GM18868 (cell line): ENCODE results near the gene NODAL.
"Not testable (repeated sequence)": the region's sequence is repeated elsewhere in the genome, so short reads cannot be mapped to it uniquely, and the experiment has no call there.

Experiments used
- ATAC-seq: cut with Tn5 transposase; IDR thresholded peaks from one replicate; pipeline ENCODE4 v1.9.1; 2021; ENCODE audit warnings: mild to moderate bottlenecking, moderate library complexity; ENCODE audit not compliant: unreplicated experiment

NODAL gene

DNA sequence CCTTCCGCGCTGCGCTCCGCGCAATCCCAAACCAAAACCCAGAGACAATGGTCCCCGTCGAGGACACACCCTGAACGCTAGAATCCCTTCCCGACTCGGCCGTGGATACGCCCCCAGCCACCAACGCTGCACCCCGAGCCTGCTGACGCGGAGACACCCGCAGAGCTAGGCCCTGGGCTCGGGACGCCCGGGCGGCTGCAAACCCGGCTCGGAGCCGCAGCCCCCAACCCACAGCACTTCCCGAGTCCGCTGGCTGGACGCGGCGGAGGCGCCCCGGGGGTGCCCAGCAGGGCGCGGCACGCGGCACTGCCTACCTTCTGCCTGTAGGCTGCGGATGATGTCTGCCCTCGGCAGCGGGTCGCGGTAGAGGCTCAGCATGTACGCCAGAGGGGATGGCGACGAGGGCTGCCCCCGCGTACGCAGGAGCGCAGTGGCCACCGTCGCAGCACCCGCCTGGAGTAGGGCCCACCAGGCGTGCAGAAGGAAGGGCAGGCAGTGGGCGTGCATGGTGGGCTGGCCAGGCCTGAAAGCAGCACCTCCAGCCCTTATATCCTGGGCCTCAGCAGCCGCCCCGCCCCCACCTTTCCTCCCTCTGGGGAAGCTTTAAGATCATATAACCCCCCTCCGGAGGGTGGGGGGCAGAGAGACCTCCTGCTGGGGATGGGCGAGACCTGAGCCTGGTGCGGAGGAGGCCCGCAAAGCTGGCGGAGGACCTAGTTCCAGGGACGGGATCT, at the start of gene NODAL:
Gene NODAL (minus strand): TSS at position 521 of the 734 bp plus-strand sequence. CDS start 14 bp downstream, at position 507.
- no peak for ATAC-seq

DNA sequence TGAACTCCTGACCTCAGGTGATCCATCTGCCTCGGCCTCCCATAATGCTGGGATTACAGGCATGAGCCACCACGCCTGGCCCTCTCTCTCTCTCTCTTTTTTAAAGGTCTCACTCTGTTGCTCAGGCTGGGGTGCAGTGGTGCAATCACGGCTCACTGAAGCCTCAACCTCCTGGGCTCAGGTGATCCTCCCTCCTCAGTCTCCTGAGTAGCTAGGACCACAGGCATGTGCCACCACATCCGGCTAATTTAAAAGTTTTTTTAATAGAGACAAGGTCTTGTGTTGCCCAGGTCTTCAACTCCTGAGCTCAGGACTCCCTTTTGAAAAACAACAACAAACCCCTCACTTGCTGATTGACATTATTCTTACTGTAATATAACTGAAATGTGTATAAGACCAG, 48.7 kb upstream of the NODAL start:
- no peak for ATAC-seq

DNA sequence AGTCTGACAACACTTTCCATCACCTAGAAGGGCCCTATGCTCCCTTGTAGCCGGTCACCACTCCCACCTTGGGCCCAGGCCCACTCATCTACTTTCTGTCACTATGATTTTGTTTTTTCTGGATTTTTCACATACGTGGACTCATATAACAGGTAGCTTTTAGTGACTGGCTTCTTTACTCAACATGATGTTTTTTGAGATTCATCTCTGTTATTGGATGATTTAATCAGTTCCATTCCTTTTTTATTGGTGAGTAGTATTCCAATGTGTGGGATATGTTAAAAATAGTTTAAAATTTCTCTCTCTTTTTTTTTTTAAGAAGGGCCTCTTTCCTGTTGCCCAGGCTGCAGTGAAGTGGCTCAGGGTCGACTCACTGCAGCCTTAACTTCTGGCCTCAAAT, 46.3 kb upstream of the NODAL start:
- ATAC-seq, result no peak

DNA sequence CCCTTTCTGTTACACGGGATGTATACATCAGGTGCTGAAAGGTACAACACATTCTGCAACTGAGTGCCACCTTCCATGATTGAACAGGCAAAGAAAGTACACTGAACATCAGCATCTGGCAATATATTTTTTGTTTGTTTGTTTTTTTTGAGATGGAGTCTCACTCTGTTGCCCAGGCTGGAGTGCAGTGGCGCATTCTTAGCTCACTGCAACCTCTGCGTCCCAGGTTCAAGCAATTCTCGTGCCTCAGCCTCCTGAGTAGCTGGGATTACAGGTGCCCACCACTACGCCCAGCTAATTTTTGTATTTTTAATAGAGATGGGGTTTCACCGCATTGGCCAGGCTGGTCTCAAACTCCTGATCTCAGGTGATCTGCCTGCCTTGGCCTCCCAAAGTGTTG, 42.4 kb upstream of the NODAL start:
- ATAC-seq, result not testable (repeated sequence)

DNA sequence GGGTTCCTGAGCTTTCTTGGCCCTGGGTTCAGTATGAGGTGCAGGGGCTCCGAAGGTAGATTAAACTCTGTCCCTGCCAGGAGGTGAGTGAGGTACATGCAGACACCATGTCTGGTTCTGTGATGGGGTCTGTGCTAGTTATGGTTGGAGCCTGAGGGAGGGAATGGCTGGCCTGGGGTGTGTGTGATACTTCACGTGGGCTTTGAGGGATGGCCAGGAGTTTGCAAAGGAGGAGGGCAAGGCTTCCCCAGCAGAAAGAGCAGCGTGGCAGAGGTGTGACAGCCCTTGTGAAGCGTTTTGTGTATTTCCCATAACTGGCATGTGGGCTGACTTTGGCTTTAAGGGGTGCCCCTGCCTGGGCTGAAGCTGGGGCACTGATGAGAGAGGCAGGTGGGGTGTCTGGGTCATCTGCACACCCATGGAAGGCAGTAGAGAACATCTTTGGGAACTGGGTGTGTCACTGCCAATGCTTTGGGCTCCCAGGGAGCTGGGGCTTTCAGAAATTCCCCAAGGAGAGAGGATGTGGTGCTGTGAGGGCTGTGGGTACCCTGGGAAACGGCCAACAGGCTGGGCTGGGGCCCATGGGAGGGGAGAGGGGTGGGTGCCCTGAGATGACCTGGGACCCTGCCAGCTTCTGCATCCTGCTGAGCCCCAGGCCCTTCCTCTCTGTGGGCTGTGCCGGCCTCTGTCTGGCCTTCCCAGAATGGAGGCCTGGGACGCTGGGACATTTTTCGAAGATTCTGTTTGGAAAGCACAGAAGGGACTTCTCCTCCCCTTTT, 41.7 kb upstream of the NODAL start:
- ATAC-seq, result no peak

DNA sequence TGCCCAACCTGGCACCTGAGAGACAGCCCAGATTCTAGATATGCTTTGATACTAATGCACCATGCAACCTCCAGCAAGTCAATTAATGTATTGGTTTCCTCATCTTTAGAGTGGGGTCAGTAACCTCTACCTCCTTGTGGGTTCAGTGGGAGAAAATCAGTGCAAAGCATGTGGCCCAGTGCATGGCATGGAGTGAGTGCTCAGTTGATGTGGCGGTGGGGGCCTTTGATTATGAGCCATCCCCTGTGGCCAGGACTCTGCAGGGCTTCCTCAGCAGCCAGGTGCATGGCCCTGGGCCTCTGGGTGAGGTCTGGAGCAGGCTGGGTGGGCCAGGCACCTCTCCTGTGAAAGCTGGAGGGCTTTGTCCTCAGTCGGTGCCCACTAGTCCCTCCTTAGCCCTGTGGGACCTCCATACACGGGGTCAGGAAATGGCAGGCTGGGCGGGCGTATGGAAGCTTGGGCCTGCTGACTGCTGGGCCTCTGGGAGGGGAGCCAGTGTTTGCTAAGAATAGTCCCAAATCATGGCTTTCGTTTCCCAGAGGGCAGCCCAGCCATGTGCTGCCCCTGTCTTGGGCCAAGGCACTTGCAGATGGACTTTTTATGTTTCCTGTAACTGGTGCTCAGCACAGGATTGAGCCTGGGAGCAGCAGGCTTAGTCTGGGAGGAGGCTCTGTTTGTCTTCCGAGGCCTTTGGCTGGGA, 40.5 kb upstream of the NODAL start:
- no peak for ATAC-seq

DNA sequence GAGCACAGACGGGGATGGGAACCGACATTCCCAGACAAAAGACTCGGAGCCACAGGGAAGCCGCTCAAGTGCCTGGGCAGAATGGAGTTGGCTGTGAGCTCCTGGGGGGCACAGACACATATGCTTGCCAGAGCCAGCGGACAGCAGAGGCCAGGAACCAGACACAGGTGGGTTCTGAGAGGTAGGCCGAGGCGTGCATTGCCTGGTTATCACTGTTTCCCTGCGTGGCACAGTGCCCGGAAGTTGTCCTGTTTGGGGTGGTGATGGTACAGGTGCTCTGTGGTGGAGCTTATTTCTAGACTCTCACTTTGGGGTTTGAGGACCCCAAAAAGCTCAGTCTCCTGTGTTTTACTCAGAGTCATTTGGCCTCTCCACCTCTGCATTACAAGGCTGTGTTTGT, 39.6 kb upstream of the NODAL start:
- no peak for ATAC-seq

DNA sequence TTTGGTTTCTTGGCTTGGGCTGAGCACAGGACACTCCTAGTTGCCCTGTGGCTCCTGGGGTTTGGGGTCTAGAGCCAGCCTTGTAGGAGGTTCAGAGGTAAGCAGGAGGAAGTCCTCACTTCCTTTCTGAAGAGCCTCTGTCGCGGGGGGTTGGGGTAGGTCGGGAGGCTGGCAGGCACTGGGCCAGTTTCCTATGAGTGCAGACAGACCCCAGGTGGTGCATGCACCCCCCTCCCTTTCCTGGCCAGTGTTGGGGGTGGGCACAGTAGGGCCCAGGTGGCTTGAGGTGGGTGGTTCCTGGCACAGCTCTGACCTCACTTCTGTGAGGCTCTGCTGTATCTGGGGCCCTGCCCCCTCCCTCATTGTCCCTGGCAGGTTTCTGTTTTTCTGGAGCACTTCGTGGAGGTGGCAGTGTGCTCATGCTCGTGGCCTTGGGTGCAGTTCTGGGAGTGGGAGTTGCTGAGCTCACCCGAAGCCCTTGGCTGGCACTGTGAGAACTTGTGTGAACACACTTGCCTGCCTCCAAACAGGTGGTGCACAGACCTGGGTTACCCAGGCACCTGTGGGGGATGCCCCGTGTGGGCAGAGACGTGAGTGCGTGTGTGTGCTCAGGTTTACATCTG, 38.9 kb upstream of the NODAL start:
- no peak for ATAC-seq

DNA sequence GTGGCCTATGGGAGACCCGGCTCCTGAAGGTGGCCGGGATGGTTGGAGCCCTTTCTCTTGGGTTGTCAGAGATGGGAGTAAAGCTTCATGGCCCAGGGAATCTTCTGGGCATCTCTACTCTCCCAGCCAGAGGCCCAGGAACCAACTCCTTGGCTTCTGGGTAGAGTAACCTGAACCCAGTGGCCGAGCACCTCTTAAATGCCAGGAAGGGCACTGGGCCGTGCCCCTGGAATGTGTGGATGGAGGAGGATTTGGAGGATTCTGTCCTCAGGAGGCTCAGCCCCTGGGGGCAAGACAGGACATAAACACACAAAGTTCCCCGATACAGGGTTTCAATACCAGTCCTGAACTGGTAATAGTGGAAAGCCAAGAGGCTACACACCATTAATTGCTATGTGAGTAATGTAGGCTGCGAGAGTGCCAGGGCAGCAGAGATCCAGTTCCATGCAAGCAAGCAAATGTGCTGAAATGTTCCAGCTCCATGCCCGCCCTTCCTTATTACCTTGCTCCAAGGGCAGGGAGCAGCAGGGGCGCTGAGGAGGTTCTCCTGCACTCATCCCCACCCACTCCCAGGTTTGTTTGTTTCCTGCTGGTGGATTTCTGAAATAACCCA, 38.3 kb upstream of the NODAL start:
- no peak for ATAC-seq

DNA sequence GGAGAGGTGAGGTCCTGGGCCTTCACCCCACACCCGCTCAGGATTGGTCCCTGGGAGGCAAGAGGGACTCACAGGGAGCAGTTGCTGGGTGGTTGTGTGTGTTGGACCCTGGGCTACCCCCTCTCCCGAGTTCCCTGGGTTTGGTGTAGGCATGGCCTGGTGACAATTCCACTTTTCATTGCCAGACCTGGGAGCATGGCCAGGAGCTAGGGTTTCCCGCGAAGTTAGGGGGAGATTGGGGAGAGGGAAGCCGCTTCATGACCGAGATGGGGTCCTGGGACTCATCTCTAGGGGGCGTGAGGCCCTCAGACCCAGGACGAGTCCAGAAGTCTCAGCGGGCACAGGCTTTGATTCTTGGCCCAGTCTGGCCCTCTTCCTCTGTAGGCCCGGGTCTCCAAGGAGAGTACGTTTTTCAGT, 37.7 kb upstream of the NODAL start:
- no peak for ATAC-seq

DNA sequence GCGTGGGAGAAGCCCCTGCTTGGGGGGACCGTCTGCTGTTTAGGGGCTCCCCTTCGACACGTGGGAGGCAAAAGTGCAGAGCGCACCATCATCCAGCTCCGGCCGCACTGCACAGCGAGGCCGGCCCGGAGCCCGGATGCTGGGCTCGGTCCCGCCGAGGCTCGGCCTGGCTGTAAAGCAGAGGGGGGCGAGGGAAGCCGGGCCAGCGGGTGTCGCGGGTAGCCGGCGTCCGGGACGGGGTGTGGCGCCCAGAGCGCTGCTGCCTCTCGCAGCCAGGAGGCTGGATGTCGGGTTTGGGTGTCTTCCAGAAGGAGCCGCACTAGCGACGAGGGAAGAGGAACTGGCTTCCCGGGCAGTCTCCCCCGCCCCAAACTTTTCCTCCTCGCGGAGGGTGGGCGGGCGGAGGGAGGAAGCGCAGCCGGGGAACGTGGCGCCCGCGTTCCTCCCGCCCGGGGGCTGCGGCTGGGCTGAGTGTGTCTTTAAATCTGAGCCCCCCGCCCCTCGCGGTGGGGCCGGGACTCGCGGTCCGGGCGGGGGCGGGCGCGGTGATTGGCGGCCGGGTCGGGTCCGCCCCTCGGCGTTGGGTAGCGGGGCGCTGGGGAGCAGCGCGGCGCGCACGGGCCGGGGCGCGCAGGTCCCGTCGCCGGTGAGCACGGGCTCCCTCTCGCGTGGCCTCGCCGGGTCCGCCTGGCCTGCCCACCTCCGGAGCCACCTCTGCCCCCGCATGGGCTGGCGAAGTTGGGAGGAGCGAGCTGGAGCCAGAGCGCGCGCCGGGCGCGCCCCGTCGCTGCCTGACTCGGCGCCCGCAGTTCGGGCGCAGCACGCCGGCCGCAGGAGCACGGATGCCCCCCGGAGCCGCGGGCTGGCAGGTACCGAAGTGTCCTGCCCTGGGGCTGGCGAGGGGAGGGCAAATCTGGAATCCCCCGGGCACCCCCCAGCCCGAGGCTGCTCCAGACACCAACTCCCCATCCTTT, 37.0 kb upstream of the NODAL start, which contains the start of gene PALD1:
Gene PALD1 (plus strand): TSS at position 577 of the 974 bp plus-strand sequence. CDS start 47,185 bp downstream, outside the sequence.
- peak; percentile 30 for ATAC-seq

DNA sequence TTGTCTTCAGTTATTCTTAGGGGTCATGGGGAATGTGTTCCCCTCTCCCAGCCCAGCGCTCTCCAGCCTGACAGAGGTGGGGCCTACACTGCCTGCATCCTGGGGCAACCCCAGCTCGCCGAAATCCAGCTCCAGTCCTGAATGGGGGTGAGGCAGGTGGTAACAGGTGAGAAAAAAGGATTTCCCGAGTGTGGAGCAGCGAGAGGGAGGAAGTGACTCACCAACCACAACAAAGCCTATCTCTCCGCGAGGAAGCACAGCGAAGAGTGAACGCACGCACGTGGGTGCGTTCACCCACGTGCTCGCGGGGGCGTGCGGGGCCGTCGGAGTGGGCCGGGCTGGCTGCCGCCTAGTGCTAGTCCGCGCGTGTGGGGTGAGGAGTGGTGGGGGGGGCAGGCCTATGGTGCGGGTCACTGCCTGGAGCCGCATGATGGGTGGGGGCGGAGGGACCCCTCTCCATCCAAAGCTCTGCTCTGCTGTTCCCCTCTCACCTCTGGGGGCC, 36.2 kb upstream of the NODAL start:
- peak; percentile 31 for ATAC-seq

DNA sequence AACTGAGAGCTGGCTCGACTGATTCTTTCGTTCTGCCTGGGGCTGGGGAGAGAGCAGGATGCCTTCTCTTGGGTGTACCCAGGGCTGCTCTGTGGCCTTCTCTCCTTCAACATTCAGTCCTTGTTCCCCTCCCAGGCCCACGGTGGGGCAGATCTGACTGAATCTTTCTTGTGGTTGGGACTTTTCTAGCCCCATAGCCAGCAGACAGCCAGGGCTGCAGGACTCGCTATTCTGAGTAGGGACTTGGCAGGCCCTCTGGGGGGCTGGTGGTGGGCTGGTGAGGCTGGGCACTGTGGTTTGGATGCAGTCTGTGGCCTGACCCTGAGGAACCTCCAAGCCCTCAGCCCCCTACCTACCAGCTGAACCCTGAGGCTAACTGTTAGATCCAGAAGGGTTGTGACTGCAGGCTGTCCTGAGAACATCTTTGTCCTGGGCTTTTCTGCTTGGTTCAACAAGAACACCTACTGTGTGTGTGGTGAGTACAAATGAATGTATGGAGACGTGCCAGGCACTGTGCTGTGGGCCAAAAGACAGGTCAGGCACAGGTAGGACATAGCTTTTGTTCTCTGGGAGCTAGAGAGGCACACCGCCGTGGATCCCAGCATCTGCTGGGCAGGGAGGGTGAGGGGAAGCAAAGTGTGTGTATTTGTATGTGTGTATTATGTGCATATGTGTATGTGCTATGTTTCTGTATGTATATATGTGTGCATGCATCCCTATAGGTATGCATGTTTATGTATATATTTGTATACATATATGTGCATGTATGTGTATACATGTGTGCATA, 35.0 kb upstream of the NODAL start:
- no peak for ATAC-seq

DNA sequence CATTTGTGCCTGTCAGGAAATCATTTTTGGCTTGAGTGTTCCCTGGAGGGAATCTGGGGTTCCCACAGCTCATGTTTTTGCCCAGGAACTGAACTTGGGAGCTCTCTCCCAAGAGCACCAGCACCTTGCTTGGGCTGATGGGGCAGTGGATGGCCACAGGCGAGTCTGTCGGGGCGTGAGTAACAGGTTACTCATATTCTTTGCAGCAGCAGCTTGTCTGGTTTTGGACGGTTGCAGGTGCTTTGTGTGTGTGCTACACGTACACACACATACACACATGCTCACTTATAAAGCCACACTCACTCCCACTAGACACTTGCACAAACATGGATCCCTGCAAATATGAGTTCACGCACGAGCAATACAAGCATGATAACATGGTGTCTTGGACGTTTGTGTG, 34.2 kb upstream of the NODAL start:
- ATAC-seq, result no peak

DNA sequence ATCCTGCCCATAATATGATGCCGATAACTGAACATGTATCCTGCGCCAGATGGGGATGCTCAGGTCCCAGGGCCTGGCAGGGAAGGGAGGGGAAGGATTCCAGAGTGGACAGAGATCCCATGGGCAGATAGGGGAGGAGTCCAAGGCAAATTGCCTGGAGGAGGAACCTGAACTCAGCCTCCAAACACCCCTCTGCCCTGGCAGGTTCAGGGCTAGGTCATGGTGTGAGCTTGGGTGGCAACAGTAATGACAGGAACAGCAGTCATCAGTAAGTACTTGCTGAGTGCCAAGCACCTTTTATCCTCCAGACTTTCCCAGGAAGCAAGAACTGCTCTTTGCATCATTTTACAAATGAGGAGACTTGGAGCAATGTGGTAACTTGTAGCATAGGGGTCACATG, 33.3 kb upstream of the NODAL start:
- no peak for ATAC-seq

DNA sequence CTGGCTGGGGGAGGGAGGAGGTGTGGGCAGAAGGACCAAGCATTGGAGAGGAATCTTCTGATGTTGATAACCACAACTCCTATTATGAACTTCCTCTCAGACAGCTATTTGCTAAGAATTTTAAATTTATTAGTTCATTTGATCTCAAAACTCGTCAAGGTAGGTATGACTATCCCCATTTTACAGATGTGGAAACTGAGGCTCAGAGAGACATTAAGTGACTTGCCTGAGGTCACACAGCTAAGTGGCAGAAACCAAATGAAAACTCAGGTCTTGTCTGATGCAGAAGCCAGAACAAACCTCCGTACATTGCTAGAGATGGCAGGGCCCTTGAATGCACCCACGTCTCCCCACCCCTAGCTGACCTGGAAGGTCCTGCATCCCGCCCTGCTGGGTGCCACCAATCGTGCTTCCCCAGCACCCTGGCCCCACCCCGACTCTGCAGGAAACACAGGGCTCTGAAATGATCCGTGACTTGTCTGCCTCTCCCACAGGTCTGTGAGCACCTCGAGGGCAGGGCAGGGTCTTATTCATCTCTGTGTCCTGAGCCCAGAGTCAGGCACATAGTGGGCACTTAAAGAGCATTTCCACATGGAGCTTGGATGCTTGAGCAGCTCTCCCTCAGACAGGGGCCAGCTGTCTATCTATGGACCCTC, 31.4 kb upstream of the NODAL start:
- ATAC-seq, result no peak

DNA sequence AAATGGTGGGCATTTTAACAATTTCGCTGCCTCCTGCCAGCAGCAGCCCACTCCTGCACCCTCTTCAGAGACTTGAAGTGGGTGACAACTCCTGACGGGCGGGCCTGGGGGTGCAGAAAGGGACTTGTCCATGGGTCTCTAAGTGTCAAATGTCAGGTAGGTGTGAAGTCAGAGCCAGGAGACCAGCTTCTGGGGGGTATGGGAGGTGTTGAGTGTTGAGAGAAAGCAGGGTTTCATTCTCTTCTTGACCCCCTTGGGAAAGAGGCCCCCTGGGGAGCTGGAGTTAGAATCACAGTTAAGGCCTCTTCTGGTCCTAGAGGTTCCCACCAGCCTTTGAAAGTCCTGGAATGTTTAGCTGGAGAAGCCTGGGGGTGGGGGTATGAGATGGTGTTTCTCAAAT, 25.5 kb upstream of the NODAL start:
- no peak for ATAC-seq

DNA sequence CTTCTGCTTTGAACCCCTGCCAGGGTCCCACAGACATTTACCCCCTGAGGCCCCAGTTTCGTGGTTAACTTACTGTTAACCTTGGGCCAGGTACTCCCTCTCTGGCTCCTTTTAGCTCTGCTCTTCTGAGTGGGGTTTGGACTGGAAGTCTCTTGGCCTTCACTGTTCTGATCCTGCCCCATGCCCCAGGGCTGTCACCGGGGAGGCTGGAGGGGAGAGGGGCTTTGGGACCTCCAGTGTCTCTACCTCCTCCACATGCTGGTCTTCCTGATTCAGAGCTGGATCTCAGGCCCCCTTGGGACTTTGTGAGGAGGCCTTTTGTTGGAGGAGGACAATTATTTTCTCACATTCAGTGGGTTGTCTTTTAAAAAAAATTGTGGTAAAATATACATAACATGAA, 24.4 kb upstream of the NODAL start:
- ATAC-seq, result no peak
